H1 (cell line): ENCODE data around the gene PEAK3. TPM values are rescaled to one million over a fixed set of nuclear protein-coding genes. Genes with fewer than 3 reads are reported as not detected.

ENCODE experiments used
- EZH2 ChIP-seq: fragments of 200-600 bp; sonication (generic); IDR thresholded peaks from 2 replicates; pipeline ENCODE4 v1.7.1; 2012; ENCODE audit warnings: low read depth, mild to moderate bottlenecking, moderate library complexity, low read length, inconsistent platforms; ENCODE audit not compliant: severe bottlenecking
- KDM5A ChIP-seq: fragments of 200-600 bp; IDR thresholded peaks from 2 replicates; pipeline ENCODE4 v1.7.1; 2012; ENCODE audit warnings: mild to moderate bottlenecking, low read length, inconsistent platforms, mixed read lengths
- RAD21 ChIP-seq, 2 experiments: IDR thresholded peaks in 1 of 2; conservative IDR thresholded peaks in 1 of 2; 2 replicates each; pipeline ENCODE4 v1.6.1; 2011; ENCODE audit warnings: low read depth in 2 of 2, low read length in 2 of 2, improper control_type of control experiment in 1 of 2, inconsistent platforms in 1 of 2, mild to moderate bottlenecking in 1 of 2, moderate library complexity in 1 of 2
- RBBP5 ChIP-seq: IDR thresholded peaks from 2 replicates; pipeline ENCODE4 v1.7.1; 2012; ENCODE audit warnings: low read depth, mild to moderate bottlenecking, inconsistent platforms, low read length, moderate library complexity, borderline replicate concordance
- SP2 ChIP-seq: IDR thresholded peaks from 2 replicates; pipeline ENCODE4 v1.6.1; 2012; ENCODE audit warnings: mild to moderate bottlenecking, low read length, inconsistent platforms
- TAF7 ChIP-seq: optimal IDR thresholded peaks from 2 replicates; pipeline ENCODE3; 2011; ENCODE audit warnings: low read depth, mild to moderate bottlenecking, inconsistent platforms, low read length, moderate library complexity, borderline replicate concordance
- USF2 ChIP-seq: IDR thresholded peaks from 2 replicates; pipeline ENCODE4 v1.6.1; 2011; ENCODE audit warnings: low read length, improper control_type of control experiment
- polyA plus RNA-seq, 7 experiments: library from polyadenylated mRNA; depleted of rRNA in 3 of 7; stranded (reverse) in 5 of 7; unstranded in 2 of 7; fragments of >200 nt in 5 of 7; fragments of 200-250 nt in 2 of 7; gene quantifications; 1 replicate in 5 of 7; 2 replicates in 1 of 7; 4 replicates in 1 of 7; pipeline versions ENCODE4 v1.2.1 to v1.2.3, GENCODE V29; 2011 to 2013; ENCODE audit warnings: missing spikeins in 2 of 7, mixed read lengths in 2 of 7
- total RNA-seq: library from RNA; stranded (reverse); fragmentation: NEBNext Ultra II Directional; extraction: Animal tissue kit (Norgen Biotek cat#: 25700); gene quantifications from 2 replicates; pipeline ENCODE4 v1.2.1, GENCODE V29; 2021
- TF ChIP-seq, protein P1 (sequence below): fragments of 300-600 bp; sonication (generic); IDR thresholded peaks from 2 replicates; pipeline ENCODE4 v1.7.1; 2012; ENCODE audit warnings: low read length, moderate library complexity, mild to moderate bottlenecking, inconsistent platforms; ENCODE audit not compliant: insufficient replicate concordance

PEAK3 gene
- total and polyA plus RNA-seq, 2 of the 8 experiments (the other 6 are each of a cell fraction or from before 2014, with no cell fraction given), result not detected

DNA sequence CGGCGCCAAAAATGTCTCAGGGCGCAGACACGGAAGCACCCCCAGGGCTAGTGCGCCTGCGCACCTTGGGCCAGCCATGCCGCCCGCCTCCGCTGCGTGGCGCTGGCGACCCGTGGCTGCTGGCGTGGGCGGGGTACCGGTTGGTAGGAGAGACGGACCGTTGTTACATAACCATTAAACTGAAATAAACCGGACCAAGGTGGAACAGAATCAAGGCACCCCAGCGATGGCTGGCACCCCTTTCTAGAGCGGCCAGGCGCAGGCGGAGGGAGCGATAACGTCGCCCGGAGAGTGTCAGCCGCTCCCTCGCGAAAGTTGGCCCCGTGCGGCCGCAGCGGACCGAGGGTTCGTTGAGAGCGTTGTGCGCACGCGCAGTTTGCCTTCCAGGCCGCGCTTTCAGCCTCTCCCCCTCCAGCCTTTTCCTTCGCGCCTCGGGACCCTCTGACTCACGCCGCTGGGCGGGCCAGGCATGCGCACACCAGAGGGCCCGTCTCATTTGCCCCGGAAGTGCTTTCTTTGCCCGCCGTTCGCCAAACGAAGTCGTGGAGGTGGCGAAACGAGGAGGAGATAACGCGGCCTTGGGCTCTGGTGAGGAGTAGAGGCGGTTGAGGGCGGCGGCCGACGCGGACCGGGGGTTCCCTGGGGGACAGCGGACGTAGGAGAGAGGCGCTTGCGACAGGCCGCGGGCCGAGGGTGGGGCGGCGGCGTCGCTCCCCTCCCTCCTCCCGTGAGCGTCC, 45.5 kb downstream of the PEAK3 start, which contains the start of the genes PLEKHJ1 and SF3A2 (continued):
- TF ChIP-seq, protein P1, sequence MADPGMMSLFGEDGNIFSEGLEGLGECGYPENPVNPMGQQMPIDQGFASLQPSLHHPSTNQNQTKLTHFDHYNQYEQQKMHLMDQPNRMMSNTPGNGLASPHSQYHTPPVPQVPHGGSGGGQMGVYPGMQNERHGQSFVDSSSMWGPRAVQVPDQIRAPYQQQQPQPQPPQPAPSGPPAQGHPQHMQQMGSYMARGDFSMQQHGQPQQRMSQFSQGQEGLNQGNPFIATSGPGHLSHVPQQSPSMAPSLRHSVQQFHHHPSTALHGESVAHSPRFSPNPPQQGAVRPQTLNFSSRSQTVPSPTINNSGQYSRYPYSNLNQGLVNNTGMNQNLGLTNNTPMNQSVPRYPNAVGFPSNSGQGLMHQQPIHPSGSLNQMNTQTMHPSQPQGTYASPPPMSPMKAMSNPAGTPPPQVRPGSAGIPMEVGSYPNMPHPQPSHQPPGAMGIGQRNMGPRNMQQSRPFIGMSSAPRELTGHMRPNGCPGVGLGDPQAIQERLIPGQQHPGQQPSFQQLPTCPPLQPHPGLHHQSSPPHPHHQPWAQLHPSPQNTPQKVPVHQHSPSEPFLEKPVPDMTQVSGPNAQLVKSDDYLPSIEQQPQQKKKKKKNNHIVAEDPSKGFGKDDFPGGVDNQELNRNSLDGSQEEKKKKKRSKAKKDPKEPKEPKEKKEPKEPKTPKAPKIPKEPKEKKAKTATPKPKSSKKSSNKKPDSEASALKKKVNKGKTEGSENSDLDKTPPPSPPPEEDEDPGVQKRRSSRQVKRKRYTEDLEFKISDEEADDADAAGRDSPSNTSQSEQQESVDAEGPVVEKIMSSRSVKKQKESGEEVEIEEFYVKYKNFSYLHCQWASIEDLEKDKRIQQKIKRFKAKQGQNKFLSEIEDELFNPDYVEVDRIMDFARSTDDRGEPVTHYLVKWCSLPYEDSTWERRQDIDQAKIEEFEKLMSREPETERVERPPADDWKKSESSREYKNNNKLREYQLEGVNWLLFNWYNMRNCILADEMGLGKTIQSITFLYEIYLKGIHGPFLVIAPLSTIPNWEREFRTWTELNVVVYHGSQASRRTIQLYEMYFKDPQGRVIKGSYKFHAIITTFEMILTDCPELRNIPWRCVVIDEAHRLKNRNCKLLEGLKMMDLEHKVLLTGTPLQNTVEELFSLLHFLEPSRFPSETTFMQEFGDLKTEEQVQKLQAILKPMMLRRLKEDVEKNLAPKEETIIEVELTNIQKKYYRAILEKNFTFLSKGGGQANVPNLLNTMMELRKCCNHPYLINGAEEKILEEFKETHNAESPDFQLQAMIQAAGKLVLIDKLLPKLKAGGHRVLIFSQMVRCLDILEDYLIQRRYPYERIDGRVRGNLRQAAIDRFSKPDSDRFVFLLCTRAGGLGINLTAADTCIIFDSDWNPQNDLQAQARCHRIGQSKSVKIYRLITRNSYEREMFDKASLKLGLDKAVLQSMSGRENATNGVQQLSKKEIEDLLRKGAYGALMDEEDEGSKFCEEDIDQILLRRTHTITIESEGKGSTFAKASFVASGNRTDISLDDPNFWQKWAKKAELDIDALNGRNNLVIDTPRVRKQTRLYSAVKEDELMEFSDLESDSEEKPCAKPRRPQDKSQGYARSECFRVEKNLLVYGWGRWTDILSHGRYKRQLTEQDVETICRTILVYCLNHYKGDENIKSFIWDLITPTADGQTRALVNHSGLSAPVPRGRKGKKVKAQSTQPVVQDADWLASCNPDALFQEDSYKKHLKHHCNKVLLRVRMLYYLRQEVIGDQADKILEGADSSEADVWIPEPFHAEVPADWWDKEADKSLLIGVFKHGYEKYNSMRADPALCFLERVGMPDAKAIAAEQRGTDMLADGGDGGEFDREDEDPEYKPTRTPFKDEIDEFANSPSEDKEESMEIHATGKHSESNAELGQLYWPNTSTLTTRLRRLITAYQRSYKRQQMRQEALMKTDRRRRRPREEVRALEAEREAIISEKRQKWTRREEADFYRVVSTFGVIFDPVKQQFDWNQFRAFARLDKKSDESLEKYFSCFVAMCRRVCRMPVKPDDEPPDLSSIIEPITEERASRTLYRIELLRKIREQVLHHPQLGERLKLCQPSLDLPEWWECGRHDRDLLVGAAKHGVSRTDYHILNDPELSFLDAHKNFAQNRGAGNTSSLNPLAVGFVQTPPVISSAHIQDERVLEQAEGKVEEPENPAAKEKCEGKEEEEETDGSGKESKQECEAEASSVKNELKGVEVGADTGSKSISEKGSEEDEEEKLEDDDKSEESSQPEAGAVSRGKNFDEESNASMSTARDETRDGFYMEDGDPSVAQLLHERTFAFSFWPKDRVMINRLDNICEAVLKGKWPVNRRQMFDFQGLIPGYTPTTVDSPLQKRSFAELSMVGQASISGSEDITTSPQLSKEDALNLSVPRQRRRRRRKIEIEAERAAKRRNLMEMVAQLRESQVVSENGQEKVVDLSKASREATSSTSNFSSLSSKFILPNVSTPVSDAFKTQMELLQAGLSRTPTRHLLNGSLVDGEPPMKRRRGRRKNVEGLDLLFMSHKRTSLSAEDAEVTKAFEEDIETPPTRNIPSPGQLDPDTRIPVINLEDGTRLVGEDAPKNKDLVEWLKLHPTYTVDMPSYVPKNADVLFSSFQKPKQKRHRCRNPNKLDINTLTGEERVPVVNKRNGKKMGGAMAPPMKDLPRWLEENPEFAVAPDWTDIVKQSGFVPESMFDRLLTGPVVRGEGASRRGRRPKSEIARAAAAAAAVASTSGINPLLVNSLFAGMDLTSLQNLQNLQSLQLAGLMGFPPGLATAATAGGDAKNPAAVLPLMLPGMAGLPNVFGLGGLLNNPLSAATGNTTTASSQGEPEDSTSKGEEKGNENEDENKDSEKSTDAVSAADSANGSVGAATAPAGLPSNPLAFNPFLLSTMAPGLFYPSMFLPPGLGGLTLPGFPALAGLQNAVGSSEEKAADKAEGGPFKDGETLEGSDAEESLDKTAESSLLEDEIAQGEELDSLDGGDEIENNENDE, result no peak
- peak; percentile 63 for TF ChIP-seq TAF7
- TF ChIP-seq USF2, result no peak
- no peak; the same call in 1 of the 2 replicates for TF ChIP-seq KDM5A
- TF ChIP-seq RAD21 (IDR thresholded peaks at IDR 0.05 in 1 of 2, conservative IDR thresholded peaks at IDR 0.05 in 1 of 2; ENCODE audit: low read depth in 2 of 2, low read length in 2 of 2), result peak; percentile 86 to 91
- TF ChIP-seq RBBP5, result no peak
- no peak for TF ChIP-seq SP2
- no peak for TF ChIP-seq EZH2
